PC-3 (cell line): ENCODE data around the gene HOXC10. TPM values are rescaled to one million over a fixed set of nuclear protein-coding genes. Genes with fewer than 3 reads are reported as not detected.
A peak's percentile ranks its signal among the peaks of the same experiment; 100 is the strongest.

Experiments
- ATAC-seq: fragments of 200-7000 bp; cut with Tn5 transposase; 2 replicates; pipeline ENCODE4 v1.9.1; 2020; ENCODE audit warnings: mild to moderate bottlenecking, moderate library complexity
- BruUV-seq: library from RNA; stranded (reverse); fragments of 400-500 nt; replicated peaks from 2 replicates; lab custom pipeline; 2021; lab: Mats Ljungman, UMichigan
- CTCF ChIA-PET: fragments of 300-600 bp; sonication (Branson Sonifier 250); formaldehyde crosslinking; loops from one replicate; lab custom pipeline; 2022; ENCODE audit warnings: antibody characterized with exemption; lab: Charles Lee
- POLR2A ChIA-PET: fragments of 300-600 bp; sonication (Branson Sonifier 250); formaldehyde crosslinking; loops from one replicate; lab custom pipeline; 2022; ENCODE audit warnings: antibody characterized with exemption; ENCODE audit not compliant: unreplicated experiment; lab: Charles Lee
- DNase-seq: peaks from one replicate; pipeline ENCODE4 v3.0.0-alpha.2; 2015
- H2AFZ ChIP-seq: fragments of 300-600 bp; sonication (generic); 2 replicates; pipeline ENCODE4 v1.6.0; 2016; ENCODE audit warnings: antibody characterized with exemption, low read length
- H3F3A ChIP-seq: fragments of 300-600 bp; sonication (generic); one replicate; pipeline ENCODE4 v1.6.0; 2017; ENCODE audit warnings: antibody characterized with exemption, low read length, control low read depth, mild to moderate bottlenecking; ENCODE audit not compliant: unreplicated experiment
- H3K27ac ChIP-seq: fragments of 300-600 bp; sonication (generic); 2 replicates; pipeline ENCODE4 v1.5.1; 2016; ENCODE audit warnings: mild to moderate bottlenecking, low read length
- H3K27me3 ChIP-seq: fragments of 300-600 bp; sonication (generic); 2 replicates; pipeline ENCODE4 v1.6.1; 2016; ENCODE audit warnings: low read length, mixed read lengths
- H3K36me3 ChIP-seq: fragments of 300-600 bp; sonication (generic); 2 replicates; pipeline ENCODE4 v1.6.1; 2016; ENCODE audit warnings: low read depth, mixed run types, low read length, mixed read lengths
- H3K4me1 ChIP-seq: fragments of 300-600 bp; sonication (generic); 2 replicates; pipeline ENCODE4 v1.5.1; 2016; ENCODE audit warnings: low read length; ENCODE audit not compliant: insufficient read depth
- H3K4me2 ChIP-seq: fragments of 300-600 bp; sonication (generic); 2 replicates; pipeline ENCODE4 v1.6.0; 2016; ENCODE audit warnings: low read length
- H3K4me3 ChIP-seq: fragments of 300-600 bp; sonication (generic); 2 replicates; pipeline ENCODE4 v1.5.1; 2016; ENCODE audit warnings: mild to moderate bottlenecking, low read length, mixed read lengths
- H3K79me2 ChIP-seq: fragments of 300-600 bp; sonication (generic); 2 replicates; pipeline ENCODE4 v1.6.1; 2017; ENCODE audit warnings: low read length, mixed read lengths
- H3K9ac ChIP-seq: fragments of 300-600 bp; sonication (generic); 2 replicates; pipeline ENCODE4 v1.6.0; 2016; ENCODE audit warnings: mild to moderate bottlenecking, low read length
- H3K9me2 ChIP-seq: fragments of 300-600 bp; sonication (generic); replicated peaks from 2 replicates; pipeline ENCODE4 v1.6.1; 2016; ENCODE audit warnings: mixed run types, low read length, mixed read lengths
- H3K9me3 ChIP-seq: fragments of 300-600 bp; sonication (generic); 2 replicates; pipeline ENCODE4 v1.6.1; 2016; ENCODE audit warnings: low read length, mixed read lengths
- H4K20me1 ChIP-seq: fragments of 300-600 bp; sonication (generic); 2 replicates; pipeline ENCODE4 v1.6.1; 2016; ENCODE audit warnings: low read length, mixed read lengths
- EZH2 ChIP-seq: fragments of 300-600 bp; sonication (generic); IDR thresholded peaks from one replicate; pipeline ENCODE4 v1.6.1; 2017; ENCODE audit warnings: antibody characterized with exemption, mild to moderate bottlenecking, low read length; ENCODE audit not compliant: unreplicated experiment
- EZH2phosphoT487 ChIP-seq: fragments of 300-600 bp; sonication (generic); IDR thresholded peaks from 2 replicates; pipeline ENCODE4 v1.6.1; 2018; ENCODE audit warnings: mild to moderate bottlenecking, antibody characterized with exemption, low read length, borderline replicate concordance
- intact Hi-C: fragments of 100-400 bp; cut with micrococcal nuclease; formaldehyde crosslinking; loops from 2 replicates; pipeline ENCODE4 v1.9.0; 2023
- total RNA-seq: library from RNA; depleted of rRNA; stranded (reverse); fragments of >200 nt; gene quantifications from 2 replicates; pipeline ENCODE4 v1.2.3, GENCODE V29; 2014
- TF ChIP-seq, protein P1 (sequence below): fragments of 300-600 bp; sonication (generic); conservative IDR thresholded peaks from 2 replicates; pipeline ENCODE4 v1.5.1; 2017; ENCODE audit warnings: antibody characterized with exemption, low read depth, mild to moderate bottlenecking, low read length

The HOXC10 gene
- total RNA-seq, 1 experiment from 2014 or later, result 0.69 TPM

DNA sequence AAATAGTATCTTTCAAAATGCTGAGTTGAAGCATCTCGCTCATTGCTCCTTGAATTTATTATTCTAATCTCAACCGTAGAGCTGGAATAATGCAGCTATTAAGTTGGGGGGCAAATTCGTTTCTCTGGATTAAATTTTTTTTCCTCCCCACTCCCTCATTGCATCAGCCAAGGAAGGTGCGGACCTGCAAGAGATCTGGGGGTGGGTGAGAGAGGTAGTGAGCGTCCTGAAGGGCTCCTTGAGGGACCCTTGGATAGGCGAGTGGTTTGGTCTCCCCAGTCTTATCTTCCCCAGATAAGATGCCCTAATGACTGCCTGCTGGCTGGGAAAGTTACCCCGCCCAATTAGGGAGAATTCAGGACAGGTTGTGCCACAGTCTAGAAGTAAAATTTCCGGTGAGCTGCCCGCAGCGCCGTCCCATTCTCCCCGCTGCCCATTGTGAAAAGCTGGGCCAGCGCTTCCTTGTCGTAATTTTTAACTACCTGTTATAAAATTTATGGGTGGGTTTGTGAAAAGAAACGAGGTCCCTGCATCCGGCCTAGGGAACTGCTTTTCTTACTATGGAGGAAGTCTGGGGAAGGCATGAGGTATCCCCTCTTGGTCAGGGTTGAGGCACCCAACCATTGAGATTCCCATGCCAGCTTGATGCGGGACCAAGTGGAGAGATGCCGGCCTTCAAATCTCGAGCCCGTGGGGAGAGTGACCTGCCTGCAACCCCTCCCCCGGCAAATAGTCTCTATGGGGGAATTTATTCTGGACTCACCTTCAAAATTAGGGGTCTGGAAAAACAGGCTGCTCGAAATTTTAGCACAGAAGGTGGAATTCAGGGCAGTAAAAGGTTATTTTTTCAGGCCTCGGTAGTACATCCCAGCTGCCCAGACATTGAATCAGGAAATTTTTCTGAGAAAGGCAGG is 30.3 kb downstream of the HOXC10 start:
- BruUV-seq, result no TSS peak
- no peak for DNase-seq
- H3K4me3 ChIP-seq, result no peak overlapping the region
- H3F3A ChIP-seq, result no peaks in the 10 kb centered on the region
- H3K27me3 ChIP-seq, result no peaks in the 10 kb centered on the region
- POLR2A ChIA-PET, result no interaction called here
- CTCF ChIA-PET, result no interaction called here
- no peak for ATAC-seq
- H3K4me2 ChIP-seq, result peak overlapping the region; percentile 92; the same call in 1 of the 2 replicates
- no peaks in the 10 kb centered on the region for H4K20me1 ChIP-seq
- H3K9ac ChIP-seq, result no peak overlapping the region
- H3K27ac ChIP-seq, result no peak overlapping the region
- peaks cover 44% of the 10 kb centered on the region for H3K79me2 ChIP-seq
- no peak overlapping the region for H2AFZ ChIP-seq
- no peaks in the 10 kb centered on the region for H3K9me2 ChIP-seq
- peaks cover 42% of the 10 kb centered on the region for H3K4me1 ChIP-seq
- TF ChIP-seq EZH2phosphoT487 (no peak), EZH2 (no peak)
- TF ChIP-seq, protein P1, sequence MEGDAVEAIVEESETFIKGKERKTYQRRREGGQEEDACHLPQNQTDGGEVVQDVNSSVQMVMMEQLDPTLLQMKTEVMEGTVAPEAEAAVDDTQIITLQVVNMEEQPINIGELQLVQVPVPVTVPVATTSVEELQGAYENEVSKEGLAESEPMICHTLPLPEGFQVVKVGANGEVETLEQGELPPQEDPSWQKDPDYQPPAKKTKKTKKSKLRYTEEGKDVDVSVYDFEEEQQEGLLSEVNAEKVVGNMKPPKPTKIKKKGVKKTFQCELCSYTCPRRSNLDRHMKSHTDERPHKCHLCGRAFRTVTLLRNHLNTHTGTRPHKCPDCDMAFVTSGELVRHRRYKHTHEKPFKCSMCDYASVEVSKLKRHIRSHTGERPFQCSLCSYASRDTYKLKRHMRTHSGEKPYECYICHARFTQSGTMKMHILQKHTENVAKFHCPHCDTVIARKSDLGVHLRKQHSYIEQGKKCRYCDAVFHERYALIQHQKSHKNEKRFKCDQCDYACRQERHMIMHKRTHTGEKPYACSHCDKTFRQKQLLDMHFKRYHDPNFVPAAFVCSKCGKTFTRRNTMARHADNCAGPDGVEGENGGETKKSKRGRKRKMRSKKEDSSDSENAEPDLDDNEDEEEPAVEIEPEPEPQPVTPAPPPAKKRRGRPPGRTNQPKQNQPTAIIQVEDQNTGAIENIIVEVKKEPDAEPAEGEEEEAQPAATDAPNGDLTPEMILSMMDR, result no peak
- intact Hi-C loops, result no loop called here
- no peaks in the 10 kb centered on the region for H3K36me3 ChIP-seq
- no peaks in the 10 kb centered on the region for H3K9me3 ChIP-seq

DNA sequence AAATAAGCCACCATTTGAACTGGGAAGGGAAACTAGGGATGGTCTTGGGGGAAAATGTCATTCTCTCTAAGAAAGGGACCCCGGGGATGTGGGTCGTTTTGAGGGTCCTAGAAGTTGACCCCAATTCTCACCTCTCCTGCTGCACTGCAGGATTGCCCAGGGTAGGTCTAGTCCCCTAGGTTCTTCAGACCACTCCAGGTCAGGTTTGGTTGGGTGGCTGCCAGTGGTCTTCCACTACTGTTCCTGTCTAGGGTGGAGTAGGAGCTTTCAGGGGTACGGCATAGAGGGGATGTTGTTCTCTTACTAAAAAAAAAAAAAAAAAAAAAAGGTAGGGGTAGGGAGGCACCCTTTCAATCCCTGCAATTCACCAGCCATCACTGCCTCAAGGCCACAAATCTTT is 31.1 kb downstream of the HOXC10 start:
- H3K4me2 ChIP-seq, result peak overlapping the region; percentile 92
- no peaks in the 10 kb centered on the region for H4K20me1 ChIP-seq
- H3K27me3 ChIP-seq, result no peaks in the 10 kb centered on the region
- DNase-seq (no peak), ATAC-seq (no peak)
- BruUV-seq, result TSS peak; percentile 60
- peak overlapping the region; percentile 83 for H3K9ac ChIP-seq
- H3K4me3 ChIP-seq, result peak overlapping the region; percentile 96
- H3K9me2 ChIP-seq, result no peaks in the 10 kb centered on the region
- H3K36me3 ChIP-seq, result no peaks in the 10 kb centered on the region
- H3K9me3 ChIP-seq, result no peaks in the 10 kb centered on the region
- peak overlapping the region; percentile 95 for H2AFZ ChIP-seq
- ChIA-PET CTCF (interaction anchor here (0.8 to 1.4 kb wide), 3 partner anchors 12 to 236 kb away, joined by 3 to 4 read pairs (median 4); no protein-coding TSS in a partner anchor), POLR2A (interaction anchor here (0.5 kb wide), 1 partner anchor 310 kb away, joined by 15 read pairs; no protein-coding TSS in a partner anchor)
- H3F3A ChIP-seq, result no peaks in the 10 kb centered on the region
- peak overlapping the region; percentile 68 for H3K27ac ChIP-seq
- peaks cover 35% of the 10 kb centered on the region for H3K4me1 ChIP-seq
- intact Hi-C loops, result no loop called here
- H3K79me2 ChIP-seq, result peaks cover 45% of the 10 kb centered on the region
- TF ChIP-seq EZH2, result no peak
- TF ChIP-seq, protein P1, result no peak
- no peak for TF ChIP-seq EZH2phosphoT487
